Measurements from ENCODE around the gene SDS.

GRCh38 chr12:113378291-113378690 lies 25.4 kb downstream of the SDS start:
- TF ChIP-seq POLR2A (IDR thresholded peaks at IDR 0.05) (no peak), EP300 (IDR thresholded peaks at IDR 0.05) (no peak), CTCF (IDR thresholded peaks at IDR 0.05) (no peak), POLR2AphosphoS5 (IDR thresholded peaks at IDR 0.05) (no peak)

Data from sigmoid colon (tissue), 4 donors.